Measurements from ENCODE around the gene ZNF219. TPM values are rescaled to one million over a fixed set of nuclear protein-coding genes. Genes with fewer than 3 reads are reported as not detected.

Gene ZNF219
- total and polyA plus RNA-seq, 2 of the 13 experiments (the other 11 are each of a cell fraction or from before 2014, with no cell fraction given) = 34.5 to 36.6 TPM

DNA sequence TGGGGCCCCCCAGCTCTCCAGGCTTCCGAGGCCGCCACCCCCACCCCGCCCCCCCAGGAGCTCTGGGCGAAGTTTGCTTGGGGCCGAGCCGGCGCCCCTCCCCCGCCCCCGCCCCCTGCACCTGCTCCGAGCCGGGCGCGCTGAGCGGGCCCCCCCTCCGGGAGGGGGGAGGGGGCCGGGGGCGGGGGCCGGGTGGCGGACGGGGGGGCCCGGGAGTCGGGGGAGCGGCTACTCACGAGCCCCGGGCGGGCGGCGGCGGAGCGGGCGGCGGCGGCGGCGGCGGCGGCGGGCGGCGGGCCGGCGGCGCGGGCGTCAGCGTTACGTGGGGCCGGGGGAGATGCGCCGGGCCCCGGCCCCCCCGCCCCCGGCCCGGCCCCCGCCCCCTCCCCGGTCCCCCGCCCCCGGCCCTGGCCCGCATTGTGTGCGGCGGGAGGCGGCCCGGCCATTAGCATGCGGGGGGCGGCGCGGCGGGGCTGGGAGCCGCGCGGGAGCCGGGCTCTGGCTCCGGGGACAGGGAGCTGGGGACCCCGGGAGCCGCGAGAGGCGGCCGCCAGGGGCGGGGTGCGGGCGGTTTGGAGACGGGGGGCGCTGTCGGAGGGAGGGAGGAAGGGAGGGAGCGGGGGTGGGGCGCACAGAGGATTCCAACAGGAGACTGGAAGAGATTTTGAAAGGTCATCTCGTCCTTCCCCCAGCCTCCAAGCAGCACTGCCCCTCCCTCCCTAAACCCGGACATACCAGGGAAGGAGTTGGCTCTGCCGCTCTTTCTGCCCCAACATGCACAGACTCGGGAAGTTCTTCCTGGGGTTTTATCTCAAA is at the start of gene ZNF219 (continued):
- TF ChIP-seq, protein P1, sequence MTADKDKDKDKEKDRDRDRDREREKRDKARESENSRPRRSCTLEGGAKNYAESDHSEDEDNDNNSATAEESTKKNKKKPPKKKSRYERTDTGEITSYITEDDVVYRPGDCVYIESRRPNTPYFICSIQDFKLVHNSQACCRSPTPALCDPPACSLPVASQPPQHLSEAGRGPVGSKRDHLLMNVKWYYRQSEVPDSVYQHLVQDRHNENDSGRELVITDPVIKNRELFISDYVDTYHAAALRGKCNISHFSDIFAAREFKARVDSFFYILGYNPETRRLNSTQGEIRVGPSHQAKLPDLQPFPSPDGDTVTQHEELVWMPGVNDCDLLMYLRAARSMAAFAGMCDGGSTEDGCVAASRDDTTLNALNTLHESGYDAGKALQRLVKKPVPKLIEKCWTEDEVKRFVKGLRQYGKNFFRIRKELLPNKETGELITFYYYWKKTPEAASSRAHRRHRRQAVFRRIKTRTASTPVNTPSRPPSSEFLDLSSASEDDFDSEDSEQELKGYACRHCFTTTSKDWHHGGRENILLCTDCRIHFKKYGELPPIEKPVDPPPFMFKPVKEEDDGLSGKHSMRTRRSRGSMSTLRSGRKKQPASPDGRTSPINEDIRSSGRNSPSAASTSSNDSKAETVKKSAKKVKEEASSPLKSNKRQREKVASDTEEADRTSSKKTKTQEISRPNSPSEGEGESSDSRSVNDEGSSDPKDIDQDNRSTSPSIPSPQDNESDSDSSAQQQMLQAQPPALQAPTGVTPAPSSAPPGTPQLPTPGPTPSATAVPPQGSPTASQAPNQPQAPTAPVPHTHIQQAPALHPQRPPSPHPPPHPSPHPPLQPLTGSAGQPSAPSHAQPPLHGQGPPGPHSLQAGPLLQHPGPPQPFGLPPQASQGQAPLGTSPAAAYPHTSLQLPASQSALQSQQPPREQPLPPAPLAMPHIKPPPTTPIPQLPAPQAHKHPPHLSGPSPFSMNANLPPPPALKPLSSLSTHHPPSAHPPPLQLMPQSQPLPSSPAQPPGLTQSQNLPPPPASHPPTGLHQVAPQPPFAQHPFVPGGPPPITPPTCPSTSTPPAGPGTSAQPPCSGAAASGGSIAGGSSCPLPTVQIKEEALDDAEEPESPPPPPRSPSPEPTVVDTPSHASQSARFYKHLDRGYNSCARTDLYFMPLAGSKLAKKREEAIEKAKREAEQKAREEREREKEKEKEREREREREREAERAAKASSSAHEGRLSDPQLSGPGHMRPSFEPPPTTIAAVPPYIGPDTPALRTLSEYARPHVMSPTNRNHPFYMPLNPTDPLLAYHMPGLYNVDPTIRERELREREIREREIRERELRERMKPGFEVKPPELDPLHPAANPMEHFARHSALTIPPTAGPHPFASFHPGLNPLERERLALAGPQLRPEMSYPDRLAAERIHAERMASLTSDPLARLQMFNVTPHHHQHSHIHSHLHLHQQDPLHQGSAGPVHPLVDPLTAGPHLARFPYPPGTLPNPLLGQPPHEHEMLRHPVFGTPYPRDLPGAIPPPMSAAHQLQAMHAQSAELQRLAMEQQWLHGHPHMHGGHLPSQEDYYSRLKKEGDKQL (CRISPR knock-in tag; IDR thresholded peaks at IDR 0.05; ENCODE audit: low read depth) = no peak
- TF ChIP-seq ZNF33A (CRISPR knock-in tag; IDR thresholded peaks at IDR 0.05; ENCODE audit: borderline replicate concordance) (no peak), YY1 (IDR thresholded peaks at IDR 0.05; ENCODE audit: insufficient read depth, insufficient replicate concordance, low read depth, low read length) (peak; percentile 67), TOE1 (CRISPR knock-in tag; IDR thresholded peaks at IDR 0.05) (no peak), KMT2A (CRISPR knock-in tag; IDR thresholded peaks at IDR 0.05) (0 out of 2 replicates have a peak, but pooled peaks have one; percentile 62), PHB2 (IDR thresholded peaks at IDR 0.05; ENCODE audit: partially characterized antibody) (no peak), ZNF619 (CRISPR knock-in tag; IDR thresholded peaks at IDR 0.05) (no peak), KAT7 (CRISPR knock-in tag; IDR thresholded peaks at IDR 0.05; ENCODE audit: borderline replicate concordance) (no peak), HNRNPUL1 (IDR thresholded peaks at IDR 0.05; ENCODE audit: low read depth, low read length) (no peak), ZNF792 (CRISPR knock-in tag; IDR thresholded peaks at IDR 0.05) (peak; percentile 26; the same call in 1 of the 2 replicates), ATRX (CRISPR knock-in tag; IDR thresholded peaks at IDR 0.05; ENCODE audit: borderline replicate concordance) (no peak), ZNF33B (CRISPR knock-in tag; IDR thresholded peaks at IDR 0.05) (no peak), ZNF616 (CRISPR knock-in tag; IDR thresholded peaks at IDR 0.05; ENCODE audit: low read depth) (no peak), ZFP62 (CRISPR knock-in tag; IDR thresholded peaks at IDR 0.05) (no peak)
- TF ChIP-seq, protein P2, sequence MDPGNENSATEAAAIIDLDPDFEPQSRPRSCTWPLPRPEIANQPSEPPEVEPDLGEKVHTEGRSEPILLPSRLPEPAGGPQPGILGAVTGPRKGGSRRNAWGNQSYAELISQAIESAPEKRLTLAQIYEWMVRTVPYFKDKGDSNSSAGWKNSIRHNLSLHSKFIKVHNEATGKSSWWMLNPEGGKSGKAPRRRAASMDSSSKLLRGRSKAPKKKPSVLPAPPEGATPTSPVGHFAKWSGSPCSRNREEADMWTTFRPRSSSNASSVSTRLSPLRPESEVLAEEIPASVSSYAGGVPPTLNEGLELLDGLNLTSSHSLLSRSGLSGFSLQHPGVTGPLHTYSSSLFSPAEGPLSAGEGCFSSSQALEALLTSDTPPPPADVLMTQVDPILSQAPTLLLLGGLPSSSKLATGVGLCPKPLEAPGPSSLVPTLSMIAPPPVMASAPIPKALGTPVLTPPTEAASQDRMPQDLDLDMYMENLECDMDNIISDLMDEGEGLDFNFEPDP (CRISPR knock-in tag; conservative IDR thresholded peaks at IDR 0.05) = no peak
- TF ChIP-seq, protein P3, sequence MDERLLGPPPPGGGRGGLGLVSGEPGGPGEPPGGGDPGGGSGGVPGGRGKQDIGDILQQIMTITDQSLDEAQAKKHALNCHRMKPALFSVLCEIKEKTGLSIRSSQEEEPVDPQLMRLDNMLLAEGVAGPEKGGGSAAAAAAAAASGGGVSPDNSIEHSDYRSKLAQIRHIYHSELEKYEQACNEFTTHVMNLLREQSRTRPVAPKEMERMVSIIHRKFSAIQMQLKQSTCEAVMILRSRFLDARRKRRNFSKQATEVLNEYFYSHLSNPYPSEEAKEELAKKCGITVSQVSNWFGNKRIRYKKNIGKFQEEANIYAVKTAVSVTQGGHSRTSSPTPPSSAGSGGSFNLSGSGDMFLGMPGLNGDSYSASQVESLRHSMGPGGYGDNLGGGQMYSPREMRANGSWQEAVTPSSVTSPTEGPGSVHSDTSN (CRISPR knock-in tag; IDR thresholded peaks at IDR 0.05) = no peak
- TF ChIP-seq, protein P4, sequence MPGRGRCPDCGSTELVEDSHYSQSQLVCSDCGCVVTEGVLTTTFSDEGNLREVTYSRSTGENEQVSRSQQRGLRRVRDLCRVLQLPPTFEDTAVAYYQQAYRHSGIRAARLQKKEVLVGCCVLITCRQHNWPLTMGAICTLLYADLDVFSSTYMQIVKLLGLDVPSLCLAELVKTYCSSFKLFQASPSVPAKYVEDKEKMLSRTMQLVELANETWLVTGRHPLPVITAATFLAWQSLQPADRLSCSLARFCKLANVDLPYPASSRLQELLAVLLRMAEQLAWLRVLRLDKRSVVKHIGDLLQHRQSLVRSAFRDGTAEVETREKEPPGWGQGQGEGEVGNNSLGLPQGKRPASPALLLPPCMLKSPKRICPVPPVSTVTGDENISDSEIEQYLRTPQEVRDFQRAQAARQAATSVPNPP (CRISPR knock-in tag; IDR thresholded peaks at IDR 0.05) = no peak
- TF ChIP-seq, protein P5, sequence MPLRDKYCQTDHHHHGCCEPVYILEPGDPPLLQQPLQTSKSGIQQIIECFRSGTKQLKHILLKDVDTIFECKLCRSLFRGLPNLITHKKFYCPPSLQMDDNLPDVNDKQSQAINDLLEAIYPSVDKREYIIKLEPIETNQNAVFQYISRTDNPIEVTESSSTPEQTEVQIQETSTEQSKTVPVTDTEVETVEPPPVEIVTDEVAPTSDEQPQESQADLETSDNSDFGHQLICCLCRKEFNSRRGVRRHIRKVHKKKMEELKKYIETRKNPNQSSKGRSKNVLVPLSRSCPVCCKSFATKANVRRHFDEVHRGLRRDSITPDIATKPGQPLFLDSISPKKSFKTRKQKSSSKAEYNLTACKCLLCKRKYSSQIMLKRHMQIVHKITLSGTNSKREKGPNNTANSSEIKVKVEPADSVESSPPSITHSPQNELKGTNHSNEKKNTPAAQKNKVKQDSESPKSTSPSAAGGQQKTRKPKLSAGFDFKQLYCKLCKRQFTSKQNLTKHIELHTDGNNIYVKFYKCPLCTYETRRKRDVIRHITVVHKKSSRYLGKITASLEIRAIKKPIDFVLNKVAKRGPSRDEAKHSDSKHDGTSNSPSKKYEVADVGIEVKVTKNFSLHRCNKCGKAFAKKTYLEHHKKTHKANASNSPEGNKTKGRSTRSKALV (CRISPR knock-in tag; IDR thresholded peaks at IDR 0.05) = no peak

All from HepG2 (cell line).